Nephron (organoid): ENCODE measurements around the gene NFATC1.
"Not testable (repeated sequence)": the region's sequence is repeated elsewhere in the genome, so short reads cannot be mapped to it uniquely, and the experiment has no call there.

Experiments
- H3K27ac Mint-ChIP-seq, 3 experiments: 2 replicates each; pipeline ENCODE4 v1.8.0; 2020; ENCODE audit warnings: mixed read lengths in 3 of 3, mild to moderate bottlenecking in 2 of 3, moderate library complexity in 1 of 3
- H3K27me3 Mint-ChIP-seq: 2 replicates; pipeline ENCODE4 v1.8.0; 2021; ENCODE audit warnings: low read depth, mild to moderate bottlenecking, moderate library complexity, mixed read lengths
- H3K36me3 Mint-ChIP-seq: 2 replicates; pipeline ENCODE4 v1.8.0; 2020; ENCODE audit warnings: low read depth, mixed read lengths
- H3K4me1 Mint-ChIP-seq: 2 replicates; pipeline ENCODE4 v1.8.0; 2020; ENCODE audit warnings: mixed read lengths
- H3K4me3 Mint-ChIP-seq, 3 experiments: 2 replicates each; pipeline ENCODE4 v1.8.0; 2020; ENCODE audit warnings: mild to moderate bottlenecking in 3 of 3, mixed read lengths in 3 of 3, moderate library complexity in 2 of 3
- H3K9me3 Mint-ChIP-seq: 2 replicates; pipeline ENCODE4 v1.8.0; 2020; ENCODE audit warnings: mixed read lengths
- TF ChIP-seq, protein P1 (sequence below), 3 experiments: fragments of 200-600 bp; sonication (generic); IDR thresholded peaks; one replicate each; pipeline ENCODE4 v1.5.0; 2021; ENCODE audit warnings: antibody characterized with exemption in 3 of 3; ENCODE audit not compliant: unreplicated experiment in 3 of 3

The NFATC1 gene

DNA sequence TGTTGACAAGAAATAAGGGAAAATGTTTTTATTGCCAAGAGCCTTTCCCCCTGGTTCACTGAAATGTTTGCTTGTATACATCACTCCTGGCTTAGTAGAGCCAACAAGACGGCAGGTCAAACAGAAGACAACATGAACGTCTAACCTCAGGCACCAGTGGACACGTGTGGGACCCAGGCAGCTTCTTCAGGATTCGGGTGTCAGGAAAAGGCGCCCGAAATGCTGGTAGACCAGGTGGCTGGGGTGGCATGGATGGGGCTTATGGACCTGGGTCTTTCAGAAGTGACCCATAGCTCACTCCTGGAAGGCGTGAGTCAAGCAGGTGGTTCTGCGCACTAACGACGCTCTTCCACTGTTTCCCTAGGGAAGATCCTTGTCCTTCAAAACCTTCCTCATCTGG, 23.3 kb upstream of the NFATC1 start:
- Mint-ChIP-seq H3K9me3 (no peaks in the 10 kb centered on the region), H3K36me3 (peaks cover 50% of the 10 kb centered on the region), H3K27me3 (no peaks in the 10 kb centered on the region), H3K4me1 (no peaks in the 10 kb centered on the region), H3K4me3 (no peak overlapping the region), H3K27ac (no peak overlapping the region)
- TF ChIP-seq, protein P1, sequence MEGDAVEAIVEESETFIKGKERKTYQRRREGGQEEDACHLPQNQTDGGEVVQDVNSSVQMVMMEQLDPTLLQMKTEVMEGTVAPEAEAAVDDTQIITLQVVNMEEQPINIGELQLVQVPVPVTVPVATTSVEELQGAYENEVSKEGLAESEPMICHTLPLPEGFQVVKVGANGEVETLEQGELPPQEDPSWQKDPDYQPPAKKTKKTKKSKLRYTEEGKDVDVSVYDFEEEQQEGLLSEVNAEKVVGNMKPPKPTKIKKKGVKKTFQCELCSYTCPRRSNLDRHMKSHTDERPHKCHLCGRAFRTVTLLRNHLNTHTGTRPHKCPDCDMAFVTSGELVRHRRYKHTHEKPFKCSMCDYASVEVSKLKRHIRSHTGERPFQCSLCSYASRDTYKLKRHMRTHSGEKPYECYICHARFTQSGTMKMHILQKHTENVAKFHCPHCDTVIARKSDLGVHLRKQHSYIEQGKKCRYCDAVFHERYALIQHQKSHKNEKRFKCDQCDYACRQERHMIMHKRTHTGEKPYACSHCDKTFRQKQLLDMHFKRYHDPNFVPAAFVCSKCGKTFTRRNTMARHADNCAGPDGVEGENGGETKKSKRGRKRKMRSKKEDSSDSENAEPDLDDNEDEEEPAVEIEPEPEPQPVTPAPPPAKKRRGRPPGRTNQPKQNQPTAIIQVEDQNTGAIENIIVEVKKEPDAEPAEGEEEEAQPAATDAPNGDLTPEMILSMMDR (IDR thresholded peaks at IDR 0.05; ENCODE audit: unreplicated experiment in 3 of 3), result no peak

DNA sequence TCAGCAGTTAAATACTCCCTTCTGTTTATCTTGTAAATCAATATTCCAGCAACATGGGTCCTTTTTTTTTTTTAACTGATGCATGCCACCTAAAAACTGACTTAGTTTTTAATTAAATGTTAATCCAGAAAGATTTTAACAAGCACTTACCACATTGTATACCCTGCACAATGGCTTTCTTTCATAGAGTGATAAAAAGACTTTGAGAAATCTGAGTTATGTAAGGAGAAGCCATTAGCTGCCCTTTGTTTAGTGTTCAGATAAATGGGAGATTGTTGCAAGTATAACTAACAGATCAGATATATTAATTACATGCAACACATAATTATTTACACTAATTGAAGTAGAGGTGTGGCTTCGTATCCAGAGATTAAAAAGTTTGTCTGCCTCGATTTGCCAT, 22.7 kb upstream of the NFATC1 start:
- H3K4me1 Mint-ChIP-seq, result peaks cover 3% of the 10 kb centered on the region
- peaks cover 48% of the 10 kb centered on the region for H3K36me3 Mint-ChIP-seq
- H3K9me3 Mint-ChIP-seq, result no peaks in the 10 kb centered on the region

DNA sequence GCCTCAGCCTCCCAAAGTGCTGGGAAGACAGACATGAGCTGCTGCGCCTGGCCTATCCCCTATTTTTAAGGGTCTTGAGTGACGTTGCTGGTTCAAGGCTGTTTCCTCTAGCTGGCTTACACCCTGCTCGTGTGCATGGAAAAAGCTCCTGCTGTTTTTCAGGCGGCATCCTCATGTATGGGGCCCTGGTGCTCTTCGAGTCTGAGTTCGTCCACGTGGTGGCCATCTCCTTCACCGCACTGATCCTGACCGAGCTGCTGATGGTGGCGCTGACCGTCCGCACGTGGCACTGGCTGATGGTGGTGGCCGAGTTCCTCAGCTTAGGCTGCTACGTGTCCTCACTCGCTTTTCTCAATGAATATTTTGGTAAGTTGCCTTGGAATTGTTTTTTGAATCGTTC, 22.0 kb upstream of the NFATC1 start:
- TF ChIP-seq, protein P1 (IDR thresholded peaks at IDR 0.05; ENCODE audit: unreplicated experiment in 3 of 3), result no peak
- H3K4me1 Mint-ChIP-seq, result peaks cover 10% of the 10 kb centered on the region
- no peak overlapping the region for H3K27ac Mint-ChIP-seq
- H3K9me3 Mint-ChIP-seq, result no peaks in the 10 kb centered on the region
- H3K27me3 Mint-ChIP-seq, result no peaks in the 10 kb centered on the region
- H3K36me3 Mint-ChIP-seq, result peaks cover 48% of the 10 kb centered on the region
- H3K4me3 Mint-ChIP-seq, result no peak overlapping the region

More for the DNA sequence above, 22.7 kb upstream of the NFATC1 start:
- no peak overlapping the region for H3K4me3 Mint-ChIP-seq
- TF ChIP-seq, protein P1 (IDR thresholded peaks at IDR 0.05; ENCODE audit: unreplicated experiment in 3 of 3), result no peak
- H3K27me3 Mint-ChIP-seq, result no peaks in the 10 kb centered on the region
- H3K27ac Mint-ChIP-seq, result no peak overlapping the region

DNA sequence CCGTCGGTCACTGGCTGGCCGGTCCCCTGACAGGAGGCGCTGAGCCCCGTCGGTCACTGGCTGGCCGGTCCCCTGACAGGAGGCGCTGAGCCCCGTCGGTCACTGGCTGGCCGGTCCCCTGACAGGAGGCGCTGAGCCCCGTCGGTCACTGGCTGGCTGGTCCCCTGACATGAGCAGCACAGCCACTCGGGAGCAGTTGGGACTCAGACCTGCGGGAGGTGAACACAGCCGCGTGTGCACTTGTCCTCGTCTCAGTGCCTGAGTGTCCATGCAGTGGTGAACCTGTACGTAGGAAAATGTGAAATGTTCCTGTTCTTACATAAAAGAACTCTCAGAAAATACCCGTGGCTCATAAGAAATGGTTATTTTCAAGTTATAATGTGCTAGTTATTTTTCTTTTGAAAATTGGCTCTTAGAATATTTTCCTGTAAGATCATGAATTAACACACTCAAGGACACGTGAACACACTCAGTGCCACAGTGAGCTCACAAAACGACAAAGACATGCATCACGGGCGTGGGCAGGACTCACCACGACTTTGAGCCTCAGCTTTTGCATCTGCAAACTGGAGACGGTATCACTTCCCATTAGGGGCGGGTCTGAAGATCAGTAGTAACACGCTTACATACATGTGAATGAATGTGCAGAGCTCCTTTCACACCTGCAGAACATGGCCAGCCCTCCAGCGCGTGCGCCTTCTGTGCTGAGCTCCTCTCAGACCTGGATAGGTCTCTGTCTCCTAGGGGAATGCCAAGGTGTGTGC, 21.1 kb upstream of the NFATC1 start:
- no peak overlapping the region for H3K27ac Mint-ChIP-seq
- H3K4me1 Mint-ChIP-seq, result peaks cover 15% of the 10 kb centered on the region
- no peak overlapping the region for H3K4me3 Mint-ChIP-seq
- peaks cover 48% of the 10 kb centered on the region for H3K36me3 Mint-ChIP-seq
- TF ChIP-seq, protein P1 (IDR thresholded peaks at IDR 0.05; ENCODE audit: unreplicated experiment in 3 of 3), result no peak
- no peaks in the 10 kb centered on the region for H3K27me3 Mint-ChIP-seq
- no peaks in the 10 kb centered on the region for H3K9me3 Mint-ChIP-seq

DNA sequence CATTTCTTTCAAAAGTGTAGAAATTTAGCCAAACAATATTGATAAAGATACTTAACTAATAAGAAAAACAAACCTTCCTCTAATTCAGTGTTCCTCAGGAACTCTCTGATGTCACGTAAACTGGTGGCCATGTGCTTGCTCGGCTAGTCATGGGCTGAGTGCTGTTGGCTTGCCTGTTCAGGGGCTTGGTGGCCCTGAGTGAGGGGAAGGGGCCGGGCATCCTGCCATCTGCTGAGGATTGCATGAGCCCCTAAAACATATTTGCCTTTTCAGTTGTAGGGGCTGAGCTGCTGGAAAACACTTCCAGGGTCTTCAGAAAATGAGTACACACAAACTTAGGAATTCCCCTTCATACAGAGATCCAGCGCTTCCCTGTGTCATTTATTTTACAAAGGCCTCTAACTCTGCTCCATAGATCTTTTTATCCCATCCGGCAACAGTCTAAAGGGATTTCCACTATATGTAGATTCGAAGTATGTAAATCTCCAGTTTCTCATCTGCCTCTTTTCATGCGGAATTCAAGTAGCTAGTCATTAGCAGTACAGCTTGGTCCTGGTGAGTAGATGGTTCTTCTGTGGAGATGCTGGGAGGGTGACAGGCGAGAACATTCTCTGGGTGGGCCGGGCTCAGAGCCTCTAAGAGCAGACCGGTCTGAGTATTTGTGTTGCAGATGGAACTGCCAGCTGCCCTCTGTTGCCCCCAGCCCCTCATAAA, 20.1 kb upstream of the NFATC1 start:
- TF ChIP-seq, protein P1 (IDR thresholded peaks at IDR 0.05; ENCODE audit: unreplicated experiment in 3 of 3), result no peak
- no peaks in the 10 kb centered on the region for H3K27me3 Mint-ChIP-seq
- no peak overlapping the region for H3K27ac Mint-ChIP-seq
- H3K4me1 Mint-ChIP-seq, result peaks cover 15% of the 10 kb centered on the region
- H3K9me3 Mint-ChIP-seq, result no peaks in the 10 kb centered on the region
- H3K4me3 Mint-ChIP-seq, result no peak overlapping the region
- peaks cover 43% of the 10 kb centered on the region for H3K36me3 Mint-ChIP-seq

DNA sequence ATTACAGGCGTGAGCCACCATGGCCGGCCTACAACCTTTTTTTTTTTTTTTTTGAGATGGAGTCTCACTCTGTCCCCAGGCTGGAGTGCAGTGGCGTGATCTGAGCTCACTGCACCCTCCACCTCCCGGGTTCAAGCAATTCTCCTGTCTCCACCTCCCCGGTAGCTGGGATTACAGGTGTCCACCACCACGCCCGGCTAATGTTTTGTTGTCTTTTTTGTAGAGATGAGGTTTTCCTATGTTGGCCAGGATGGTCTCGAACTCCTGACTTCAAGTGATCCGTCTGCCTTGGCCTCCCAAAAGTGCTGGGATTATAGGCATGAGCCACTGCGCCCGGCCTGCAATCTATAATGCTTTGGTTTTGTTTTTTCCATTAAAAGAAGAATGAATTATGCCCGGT, 19.1 kb upstream of the NFATC1 start:
- peaks cover 15% of the 10 kb centered on the region for H3K4me1 Mint-ChIP-seq
- H3K9me3 Mint-ChIP-seq, result not testable (repeated sequence)

More for the DNA sequence above, 19.1 kb upstream of the NFATC1 start:
- not testable (repeated sequence) for H3K27me3 Mint-ChIP-seq, H3K27ac Mint-ChIP-seq, H3K4me3 Mint-ChIP-seq
- peaks cover 38% of the 10 kb centered on the region for H3K36me3 Mint-ChIP-seq
